Right lobe of liver (tissue), 6 donors: ENCODE data around the gene PTPN1. TPM values are rescaled to one million over a fixed set of nuclear protein-coding genes. Genes with fewer than 3 reads are reported as not detected.

Source experiments
- ATAC-seq, 4 donors: fragments of 200-7000 bp; cut with Tn5 transposase; one replicate each; pipeline ENCODE4 v1.9.1; 2020; ENCODE audit warnings: mild to moderate bottlenecking in 4 of 4, moderate library complexity in 4 of 4
- DNase-seq, 3 donors: peaks; one replicate each; pipeline ENCODE4 v3.0.0-alpha.2; 2020
- H3K27ac ChIP-seq, 3 donors: fragments of 200-600 bp; one replicate each; pipeline ENCODE4 v1.8.0; 2022
- H3K27me3 ChIP-seq, 2 donors: fragments of 200-600 bp; one replicate each; pipeline ENCODE4 v1.8.0; 2022
- H3K36me3 ChIP-seq, 4 donors: fragments of 200-600 bp; sonication (generic) in 1 of 4; one replicate each; pipeline versions ENCODE4 v1.5.1 to v1.8.0; 2017 to 2022; ENCODE audit warnings: control low read depth in 1 of 4
- H3K4me1 ChIP-seq, 4 donors: fragments of 200-600 bp; sonication (generic) in 1 of 4; one replicate each; pipeline versions ENCODE4 v1.5.1 to v1.8.0; 2017 to 2022; ENCODE audit warnings: control low read depth in 1 of 4
- H3K4me3 ChIP-seq, 3 donors: fragments of 200-600 bp; one replicate each; pipeline ENCODE4 v1.8.0; 2022
- H3K9me3 ChIP-seq, 4 donors: fragments of 200-600 bp; sonication (generic) in 1 of 4; one replicate each; pipeline versions ENCODE4 v1.5.1 to v1.8.0; 2017 to 2022; ENCODE audit warnings: control low read depth in 1 of 4
- POLR2A ChIP-seq: fragments of 450-650 bp; IDR thresholded peaks from one replicate; pipeline ENCODE4 v1.6.1; 2017; ENCODE audit warnings: antibody characterized with exemption, mild to moderate bottlenecking
- WGBS: methylation state at CpG from one replicate; pipeline ENCODE4 v1.1.6; 2018; ENCODE audit warnings: low coverage, low lambda C conversion rate; ENCODE audit not compliant: insufficient coverage; ENCODE audit errors: missing lambda C conversion rate; 5-methylcytosine and 5-hydroxymethylcytosine counted together
- intact Hi-C, 2 donors: fragments of 100-400 bp; cut with DNase I; formaldehyde crosslinking; loops; one replicate each; pipeline versions ENCODE4 v1.11.2 to v1.14.1; 2022
- total RNA-seq, 6 experiments: library from RNA; depleted of rRNA in 2 of 6; stranded (reverse); fragments of >200 nt in 2 of 6; fragmentation: NEBNext Ultra II Directional in 3 of 6; extraction: Animal tissue kit (Norgen Biotek cat#: 25700) in 3 of 6; gene quantifications; one replicate each; pipeline versions ENCODE4 v1.1.0 to v1.2.4, GENCODE V29; 2016 to 2023
- TF ChIP-seq, protein P1 (sequence below), 4 donors: fragments of 200-600 bp in 3 of 4; fragments of 450-650 bp in 1 of 4; IDR thresholded peaks; one replicate each; pipeline versions ENCODE4 v1.5.1 to v1.8.0; 2016 to 2022; ENCODE audit warnings: antibody characterized with exemption in 4 of 4, mild to moderate bottlenecking in 2 of 4
- donor health status: DM: no; HTN: yes; CAD: no.
- donor health status: DM: no; HTN: no; CAD: no.
- donor health status: DM: no; HTN: no; CAD: no.
- donor health status: DM: no; HTN: yes; CAD: no.
- donor health status: DM: no; HTN: yes; CAD: no.

PTPN1 gene
- total RNA-seq, 6 experiments from 2014 or later, result 9.5 to 14.9 (median 12.6) TPM

DNA sequence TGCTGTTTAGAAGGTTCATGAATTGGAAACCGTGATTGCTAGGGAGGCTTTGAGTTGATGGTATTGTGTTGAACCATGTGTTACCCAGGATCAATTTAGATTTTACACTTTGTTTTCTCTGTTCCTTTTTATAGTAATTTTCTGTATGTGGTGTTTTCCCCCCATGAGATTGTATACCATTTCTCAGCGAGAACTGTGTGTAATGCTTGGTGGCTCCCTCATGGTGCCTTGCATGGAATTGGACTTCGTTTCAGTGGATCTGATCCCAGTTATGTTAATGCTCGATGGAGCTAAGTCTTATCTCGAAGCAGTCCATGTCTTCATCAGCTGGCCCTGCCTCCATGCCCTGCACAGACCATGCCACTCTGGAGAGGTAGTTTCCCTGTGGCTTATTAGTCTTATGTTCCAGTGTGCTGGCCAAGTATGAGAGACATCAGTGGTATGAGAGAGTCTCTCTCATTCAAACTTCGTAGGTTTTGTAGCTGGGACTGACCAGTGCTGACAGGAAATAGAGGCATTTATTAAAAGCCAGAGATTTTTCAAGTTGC, 18.7 kb downstream of the PTPN1 start:
- Histone ChIP-seq H3K4me1 (peaks cover 0 to 7% (median 0%) of the 10 kb centered on the region in 4 donors), H3K27ac (no peak overlapping the region), H3K27me3 (no peaks in the 10 kb centered on the region), H3K4me3 (no peak overlapping the region), H3K36me3 (no peaks in the 10 kb centered on the region), H3K9me3 (no peaks in the 10 kb centered on the region)
- intact Hi-C loops, result no loop called here
- ATAC-seq (peak in 1 of 4 donors; percentile 18), DNase-seq (no peak)
- TF ChIP-seq POLR2A, result no peak
- TF ChIP-seq, protein P1, sequence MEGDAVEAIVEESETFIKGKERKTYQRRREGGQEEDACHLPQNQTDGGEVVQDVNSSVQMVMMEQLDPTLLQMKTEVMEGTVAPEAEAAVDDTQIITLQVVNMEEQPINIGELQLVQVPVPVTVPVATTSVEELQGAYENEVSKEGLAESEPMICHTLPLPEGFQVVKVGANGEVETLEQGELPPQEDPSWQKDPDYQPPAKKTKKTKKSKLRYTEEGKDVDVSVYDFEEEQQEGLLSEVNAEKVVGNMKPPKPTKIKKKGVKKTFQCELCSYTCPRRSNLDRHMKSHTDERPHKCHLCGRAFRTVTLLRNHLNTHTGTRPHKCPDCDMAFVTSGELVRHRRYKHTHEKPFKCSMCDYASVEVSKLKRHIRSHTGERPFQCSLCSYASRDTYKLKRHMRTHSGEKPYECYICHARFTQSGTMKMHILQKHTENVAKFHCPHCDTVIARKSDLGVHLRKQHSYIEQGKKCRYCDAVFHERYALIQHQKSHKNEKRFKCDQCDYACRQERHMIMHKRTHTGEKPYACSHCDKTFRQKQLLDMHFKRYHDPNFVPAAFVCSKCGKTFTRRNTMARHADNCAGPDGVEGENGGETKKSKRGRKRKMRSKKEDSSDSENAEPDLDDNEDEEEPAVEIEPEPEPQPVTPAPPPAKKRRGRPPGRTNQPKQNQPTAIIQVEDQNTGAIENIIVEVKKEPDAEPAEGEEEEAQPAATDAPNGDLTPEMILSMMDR (IDR thresholded peaks at IDR 0.05), result no peak
- 56% methylated on average over 5 of the region's 6 CpGs for WGBS

- no peaks in the 10 kb centered on the region for H3K27me3 ChIP-seq
- 99% methylated on average over 5 of the region's 6 CpGs for WGBS
- no peak overlapping the region for H3K27ac ChIP-seq
- intact Hi-C loops, result no loop called here
- H3K4me1 ChIP-seq, result peaks cover 0 to 7% (median 0%) of the 10 kb centered on the region in 4 donors
- no peaks in the 10 kb centered on the region for H3K36me3 ChIP-seq
- ATAC-seq, result no peak
- no peaks in the 10 kb centered on the region for H3K9me3 ChIP-seq
- DNase-seq, result no peak
- no peak overlapping the region for H3K4me3 ChIP-seq
- TF ChIP-seq POLR2A, result no peak
- TF ChIP-seq, protein P1 (IDR thresholded peaks at IDR 0.05), result no peak
Observed at GRCh38 chr20:50532221-50532620, 22.0 kb downstream of the PTPN1 start.

DNA sequence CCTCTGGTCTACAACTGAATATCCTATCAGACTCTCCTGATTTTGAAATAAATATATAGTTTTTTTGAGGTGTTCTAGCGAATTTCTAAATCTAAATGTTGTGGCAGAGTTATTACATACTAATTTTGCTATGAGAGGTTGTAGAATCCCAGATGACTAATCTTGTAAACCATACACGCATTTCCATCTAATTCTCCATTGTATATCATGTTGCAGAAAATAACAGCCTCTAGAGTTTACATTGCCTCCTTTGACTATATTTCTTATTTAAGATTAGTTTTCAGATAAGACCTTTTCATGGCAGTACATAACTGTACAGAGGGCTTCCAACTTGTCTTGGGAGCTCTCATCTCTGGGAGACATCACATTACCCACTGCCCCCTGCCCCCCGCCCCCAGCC, 22.9 kb downstream of the PTPN1 start:
- DNase-seq (no peak), ATAC-seq (no peak)
- Histone ChIP-seq H3K27me3 (no peaks in the 10 kb centered on the region), H3K27ac (no peak overlapping the region), H3K9me3 (no peaks in the 10 kb centered on the region), H3K4me3 (no peak overlapping the region), H3K36me3 (no peaks in the 10 kb centered on the region), H3K4me1 (peaks cover 0 to 7% (median 0%) of the 10 kb centered on the region in 4 donors)
- 96% methylated on average over 3 of the region's 3 CpGs for WGBS
- TF ChIP-seq POLR2A, result no peak
- TF ChIP-seq, protein P1 (IDR thresholded peaks at IDR 0.05), result no peak
- intact Hi-C loops, result no loop called here

DNA sequence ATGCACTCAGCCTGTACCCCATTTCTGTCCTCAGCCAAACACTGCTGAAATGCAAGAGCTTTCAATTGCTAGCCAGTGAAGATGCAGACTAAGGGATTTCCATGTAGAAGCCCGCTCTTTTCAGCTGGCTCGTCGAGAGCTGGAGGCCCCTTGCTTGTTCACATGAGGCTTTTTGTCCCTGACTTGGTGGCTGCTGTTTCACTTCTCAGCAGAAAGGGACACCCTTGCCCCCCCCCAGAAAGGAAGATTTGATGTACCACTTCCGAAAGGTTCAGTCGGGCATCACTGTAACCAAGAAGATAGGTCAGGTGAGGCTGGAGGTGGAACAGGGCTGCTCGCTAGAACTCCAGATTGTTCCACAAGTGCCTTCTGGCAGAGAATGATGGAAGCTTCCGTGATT, 23.3 kb downstream of the PTPN1 start:
- Histone ChIP-seq H3K9me3 (no peaks in the 10 kb centered on the region), H3K4me1 (peaks cover 0 to 10% (median 2%) of the 10 kb centered on the region in 4 donors), H3K4me3 (no peak overlapping the region), H3K27me3 (no peaks in the 10 kb centered on the region), H3K36me3 (no peaks in the 10 kb centered on the region), H3K27ac (no peak overlapping the region)
- WGBS, result 89% methylated on average over 5 of the region's 7 CpGs
- DNase-seq, result no peak
- TF ChIP-seq POLR2A, result no peak
- TF ChIP-seq, protein P1 (IDR thresholded peaks at IDR 0.05), result no peak
- ATAC-seq, result no peak
- intact Hi-C loops, result no loop called here
